ENCODE data around the gene FKBP2. TPM values are rescaled to one million over a fixed set of nuclear protein-coding genes. Genes with fewer than 3 reads are reported as not detected.

The FKBP2 gene
- total and polyA plus RNA-seq, 2 of the 13 experiments (the other 11 are each of a cell fraction or from before 2014, with no cell fraction given) = 30.1 to 53.3 TPM

- ATAC-seq (no peak), FAIRE-seq (no peak), DNase-seq (ENCODE audit: low spot score) (no peak)
- Histone ChIP-seq H3K9ac (ENCODE audit: insufficient read depth, low read depth, low read length) (peak overlapping the region; percentile 13; the same call in 1 of the 2 replicates), H3K4me3 (replicated peaks in 1 of 3; ENCODE audit: insufficient read depth in 1 of 3, low read depth in 2 of 3, low read length in 3 of 3) (peak overlapping the region in 1 of 3 experiments; percentile 20; a peak in 1 of 6 replicates), H3K79me2 (ENCODE audit: insufficient read depth, low read length) (peaks cover 26% of the 10 kb centered on the region), H2AFZ (ENCODE audit: low read length) (no peak overlapping the region), H3K36me3 (replicated peaks in 1 of 2; ENCODE audit: control insufficient read depth in 1 of 2, insufficient read depth in 2 of 2, low read length in 2 of 2) (peaks cover 0 to 11% of the 10 kb centered on the region in 2 experiments; a peak in 3 of 5 replicates), H3K27ac (ENCODE audit: extremely low read length, insufficient read depth, low read length) (no peak overlapping the region), H3K9me3 (ENCODE audit: low read length) (no peaks in the 10 kb centered on the region), H3K4me1 (ENCODE audit: insufficient read depth, low read length) (peaks cover 52% of the 10 kb centered on the region), H3K27me3 (ENCODE audit: control insufficient read depth in 1 of 2, insufficient read depth in 2 of 2, low read length in 2 of 2) (no peaks in the 10 kb centered on the region; a peak in 1 of 5 replicates), H4K20me1 (ENCODE audit: insufficient read depth, low read length) (no peaks in the 10 kb centered on the region), H3K4me2 (ENCODE audit: low read depth, low read length) (peak overlapping the region; percentile 95)
- in situ Hi-C loops (cut with HindIII; ENCODE audit: extremely low pct_ligation_motif_present, low pct_unique_long_range_greater_than_20kb) (loop anchor here (5.0 kb wide), 1 partner anchor 59 kb away; the partner anchor contains the start of gene CATSPERZ), intact Hi-C loops (cut with micrococcal nuclease; ENCODE audit: unreplicated experiment) (loop anchor here (5.0 kb wide), 1 partner anchor 56 kb away; the partner anchor contains the start of gene STIP1)
- POLR2A ChIA-PET = interaction anchor here (1.2 to 8.3 kb wide), 5 partner anchors 17 to 67 kb away, joined by 3 to 113 read pairs (median 15); partner anchors contain the start of genes NUDT22 and TRPT1
- CTCF ChIA-PET (ENCODE audit: low intra/inter-chr PET ratio, low total read pairs) = no interaction called here
- WGBS (ENCODE audit: low lambda C conversion rate) = 99% methylated on average over 8 of the region's 8 CpGs
- no TSS peak for BruUV-seq (replicated peaks)
- TF ChIP-seq AGO1 (IDR thresholded peaks at IDR 0.05; ENCODE audit: low read depth, low read length, poor library complexity, severe bottlenecking) (peak; percentile 83), ZNF7 (CRISPR knock-in tag; IDR thresholded peaks at IDR 0.05) (no peak), AGO2 (optimal IDR thresholded peaks at IDR 0.05; ENCODE audit: low read depth, low read length) (peak; percentile 87), ZSCAN5A (CRISPR knock-in tag; IDR thresholded peaks at IDR 0.05; ENCODE audit: borderline replicate concordance) (no peak), JUNB (CRISPR knock-in tag; IDR thresholded peaks at IDR 0.05; ENCODE audit: borderline replicate concordance) (no peak), ZNF34 (CRISPR knock-in tag; IDR thresholded peaks at IDR 0.05; ENCODE audit: borderline replicate concordance) (no peak), PATZ1 (CRISPR knock-in tag; IDR thresholded peaks at IDR 0.05) (0 out of 2 replicates have a peak, but pooled peaks have one; percentile 28), MXD1 (CRISPR knock-in tag; IDR thresholded peaks at IDR 0.05) (no peak), MED8 (CRISPR knock-in tag; IDR thresholded peaks at IDR 0.05; ENCODE audit: insufficient replicate concordance) (peak; percentile 3), ZNF749 (CRISPR knock-in tag; IDR thresholded peaks at IDR 0.05; ENCODE audit: borderline replicate concordance) (0 out of 2 replicates have a peak, but pooled peaks have one; percentile 0), DNMT1 (CRISPR knock-in tag; IDR thresholded peaks at IDR 0.05) (no peak), RBFOX2 (IDR thresholded peaks at IDR 0.05; ENCODE audit: low read depth, low read length) (peak; percentile 48), ZGPAT (CRISPR knock-in tag; IDR thresholded peaks at IDR 0.05) (no peak), HNRNPH1 (optimal IDR thresholded peaks at IDR 0.05; ENCODE audit: low read depth, low read length) (peak; percentile 23), ZC3H13 (CRISPR knock-in tag; IDR thresholded peaks at IDR 0.05) (0 out of 2 replicates have a peak, but pooled peaks have one; percentile 10), ZNF138 (CRISPR knock-in tag; IDR thresholded peaks at IDR 0.05; ENCODE audit: low read depth) (no peak), POLR2AphosphoS5 (IDR thresholded peaks at IDR 0.05; ENCODE audit: low read depth, low read length) (peak; percentile 28; the same call in 1 of the 2 replicates), KDM2A (CRISPR knock-in tag; IDR thresholded peaks at IDR 0.05; ENCODE audit: borderline replicate concordance, low read depth) (0 out of 2 replicates have a peak, but pooled peaks have one; percentile 5)
These were observed 2.5 kb downstream of the FKBP2 start for GRCh38 chr11:64243236-64243854.

Data from HepG2 (cell line).